Measurements from ENCODE around the gene HECW1. TPM values are rescaled to one million over a fixed set of nuclear protein-coding genes. Genes with fewer than 3 reads are reported as not detected.

Gene HECW1
- total RNA-seq, 1 experiment from 2014 or later, result 0.77 TPM

GRCh38 chr7:43395351-43395750 lies 282.9 kb downstream of the HECW1 start:
- ChIA-PET CTCF (no interaction called here), POLR2A (no interaction called here)
- Histone ChIP-seq H3K4me3 (ENCODE audit: low read depth in 2 of 2, low read length in 2 of 2) (no peak overlapping the region), H3K27ac (ENCODE audit: low read length) (no peak overlapping the region), H3K4me1 (ENCODE audit: control insufficient read depth, insufficient read depth, low read length) (no peaks in the 10 kb centered on the region), H3K9me3 (ENCODE audit: control insufficient read depth, insufficient read depth, low read depth, low read length) (no peaks in the 10 kb centered on the region), H3K27me3 (ENCODE audit: control insufficient read depth, insufficient read depth, low read length) (peaks cover 15% of the 10 kb centered on the region), H3K36me3 (ENCODE audit: control insufficient read depth, insufficient read depth, low read length) (no peaks in the 10 kb centered on the region)
- no peak for DNase-seq (ENCODE audit: low read depth, low spot score)
- BruUV-seq (replicated peaks), result no TSS peak
- ATAC-seq, result no peak
- in situ Hi-C loops (cut with HindIII; ENCODE audit: low pct_unique_long_range_greater_than_20kb, low sequenced_read_pairs) (no loop called here), intact Hi-C loops (cut with micrococcal nuclease; ENCODE audit: unreplicated experiment) (no loop called here)
- no peak for TF ChIP-seq SIN3A (IDR thresholded peaks at IDR 0.05; ENCODE audit: borderline replicate concordance, insufficient read depth, low read depth, low read length)

- no peak for ATAC-seq
- peaks cover 18% of the 10 kb centered on the region for H3K27me3 ChIP-seq (ENCODE audit: control insufficient read depth, insufficient read depth, low read length)
- no peaks in the 10 kb centered on the region for H3K4me1 ChIP-seq (ENCODE audit: control insufficient read depth, insufficient read depth, low read length)
- DNase-seq (ENCODE audit: low read depth, low spot score), result no peak
- TF ChIP-seq REST (IDR thresholded peaks at IDR 0.05; ENCODE audit: insufficient read depth in 1 of 2, low read depth in 2 of 2, low read length in 1 of 2) (no peak), POLR2AphosphoS5 (IDR thresholded peaks at IDR 0.05; ENCODE audit: low read depth, low read length) (no peak), TCF7L2 (IDR thresholded peaks at IDR 0.05; ENCODE audit: low read depth, low read length) (no peak), SIN3A (IDR thresholded peaks at IDR 0.05; ENCODE audit: borderline replicate concordance, insufficient read depth, low read depth, low read length) (no peak), CTCF (IDR thresholded peaks at IDR 0.05) (no peak)
- no TSS peak for BruUV-seq (replicated peaks)
- H3K9me3 ChIP-seq (ENCODE audit: control insufficient read depth, insufficient read depth, low read depth, low read length), result no peaks in the 10 kb centered on the region
- ChIA-PET POLR2A (no interaction called here), CTCF (no interaction called here)
- in situ Hi-C loops (cut with HindIII; ENCODE audit: low pct_unique_long_range_greater_than_20kb, low sequenced_read_pairs) (no loop called here), intact Hi-C loops (cut with micrococcal nuclease; ENCODE audit: unreplicated experiment) (no loop called here)
- H3K27ac ChIP-seq (ENCODE audit: low read length), result no peak overlapping the region
- no peak overlapping the region for H3K4me3 ChIP-seq (ENCODE audit: low read depth in 2 of 2, low read length in 2 of 2)
- no peaks in the 10 kb centered on the region for H3K36me3 ChIP-seq (ENCODE audit: control insufficient read depth, insufficient read depth, low read length)
These were observed 283.8 kb downstream of the HECW1 start for GRCh38 chr7:43396187-43396740.

GRCh38 chr7:43398831-43399230 lies 286.4 kb downstream of the HECW1 start:
- ChIA-PET CTCF (no interaction called here), POLR2A (no interaction called here)
- no peak for DNase-seq (ENCODE audit: low read depth, low spot score)
- no peaks in the 10 kb centered on the region for H3K4me1 ChIP-seq (ENCODE audit: control insufficient read depth, insufficient read depth, low read length)
- H3K4me3 ChIP-seq (ENCODE audit: low read depth in 2 of 2, low read length in 2 of 2), result no peak overlapping the region
- TF ChIP-seq REST (IDR thresholded peaks at IDR 0.05; ENCODE audit: insufficient read depth in 1 of 2, low read depth in 2 of 2, low read length in 1 of 2) (no peak), CTCF (IDR thresholded peaks at IDR 0.05) (no peak), SIN3A (IDR thresholded peaks at IDR 0.05; ENCODE audit: borderline replicate concordance, insufficient read depth, low read depth, low read length) (no peak), POLR2AphosphoS5 (IDR thresholded peaks at IDR 0.05; ENCODE audit: low read depth, low read length) (no peak), TCF7L2 (IDR thresholded peaks at IDR 0.05; ENCODE audit: low read depth, low read length) (no peak)
- no peaks in the 10 kb centered on the region for H3K36me3 ChIP-seq (ENCODE audit: control insufficient read depth, insufficient read depth, low read length)
- BruUV-seq (replicated peaks), result no TSS peak
- intact Hi-C loops (cut with micrococcal nuclease; ENCODE audit: unreplicated experiment), result no loop called here
- peaks cover 27% of the 10 kb centered on the region for H3K27me3 ChIP-seq (ENCODE audit: control insufficient read depth, insufficient read depth, low read length)
- in situ Hi-C loops (cut with HindIII; ENCODE audit: low pct_unique_long_range_greater_than_20kb, low sequenced_read_pairs), result no loop called here
- ATAC-seq, result no peak
- H3K27ac ChIP-seq (ENCODE audit: low read length), result no peak overlapping the region
- H3K9me3 ChIP-seq (ENCODE audit: control insufficient read depth, insufficient read depth, low read depth, low read length), result no peaks in the 10 kb centered on the region
